ENCODE results near the gene CCNYL1. TPM values are rescaled to one million over a fixed set of nuclear protein-coding genes. Genes with fewer than 3 reads are reported as not detected.
"Not testable (repeated sequence)": the region's sequence is repeated elsewhere in the genome, so short reads cannot be mapped to it uniquely, and the experiment has no call there.

The CCNYL1 gene
- total and polyA plus RNA-seq, 9 donors = 5.6 to 17.1 (median 10.6) TPM

DNA sequence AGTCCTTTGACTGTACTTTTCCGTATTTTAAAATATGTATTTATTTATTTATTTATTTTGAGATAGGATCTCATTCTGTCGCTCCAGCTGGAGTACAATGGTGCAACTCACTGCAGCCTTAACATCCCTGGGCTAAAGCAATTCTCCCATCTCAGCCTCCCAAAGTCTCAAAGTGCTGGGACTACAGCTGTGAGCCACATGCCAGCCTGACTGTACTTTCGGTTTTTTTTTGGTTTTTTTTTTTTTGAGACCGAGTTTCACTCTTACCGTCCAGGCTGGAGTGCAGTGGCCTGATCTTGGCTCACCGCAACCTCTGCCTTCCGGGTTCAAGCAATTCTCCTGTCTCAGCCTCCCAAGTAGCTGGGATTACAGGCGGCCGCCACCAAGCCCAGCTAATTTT, 28.9 kb upstream of the CCNYL1 start:
- Histone ChIP-seq H3K36me3 (ENCODE audit: control insufficient read depth, insufficient read depth, low read length) (no peaks in the 10 kb centered on the region), H3K27me3 (ENCODE audit: control insufficient read depth, insufficient read depth, low read length) (peaks cover 2% of the 10 kb centered on the region), H3K9me3 (replicated peaks; ENCODE audit: control insufficient read depth, low read depth, low read length) (no peaks in the 10 kb centered on the region), H3K4me1 (ENCODE audit: control insufficient read depth, insufficient read depth, low read length) (no peaks in the 10 kb centered on the region), H3K4me3 (ENCODE audit: low read length) (no peak overlapping the region), H3K27ac (ENCODE audit: low read length) (no peak overlapping the region)
- DNase-seq = no peak
- WGBS (ENCODE audit: insufficient coverage) = 90% methylated on average over 8 of the region's 9 CpGs

DNA sequence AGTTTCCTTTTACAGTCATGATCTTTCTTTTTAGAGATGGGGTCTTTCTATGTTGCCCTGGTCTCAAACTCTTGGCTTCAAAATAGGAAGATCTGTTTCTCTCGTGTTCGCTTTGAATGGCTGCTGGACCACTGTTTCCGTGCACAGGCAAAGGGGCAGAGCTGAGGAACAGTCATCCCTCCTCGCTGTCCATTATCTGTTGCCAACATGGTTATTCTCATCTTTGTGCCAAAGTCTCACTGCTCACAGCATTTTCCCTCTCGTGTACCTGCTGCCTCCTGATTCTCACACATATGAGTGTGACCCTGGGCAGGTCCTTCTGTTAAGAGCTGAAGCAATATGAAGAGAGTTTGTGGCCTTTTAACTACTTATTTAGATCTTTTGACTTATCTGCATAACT, 28.0 kb upstream of the CCNYL1 start:
- 90% methylated on average over 4 of the region's 5 CpGs for WGBS (ENCODE audit: insufficient coverage)

DNA sequence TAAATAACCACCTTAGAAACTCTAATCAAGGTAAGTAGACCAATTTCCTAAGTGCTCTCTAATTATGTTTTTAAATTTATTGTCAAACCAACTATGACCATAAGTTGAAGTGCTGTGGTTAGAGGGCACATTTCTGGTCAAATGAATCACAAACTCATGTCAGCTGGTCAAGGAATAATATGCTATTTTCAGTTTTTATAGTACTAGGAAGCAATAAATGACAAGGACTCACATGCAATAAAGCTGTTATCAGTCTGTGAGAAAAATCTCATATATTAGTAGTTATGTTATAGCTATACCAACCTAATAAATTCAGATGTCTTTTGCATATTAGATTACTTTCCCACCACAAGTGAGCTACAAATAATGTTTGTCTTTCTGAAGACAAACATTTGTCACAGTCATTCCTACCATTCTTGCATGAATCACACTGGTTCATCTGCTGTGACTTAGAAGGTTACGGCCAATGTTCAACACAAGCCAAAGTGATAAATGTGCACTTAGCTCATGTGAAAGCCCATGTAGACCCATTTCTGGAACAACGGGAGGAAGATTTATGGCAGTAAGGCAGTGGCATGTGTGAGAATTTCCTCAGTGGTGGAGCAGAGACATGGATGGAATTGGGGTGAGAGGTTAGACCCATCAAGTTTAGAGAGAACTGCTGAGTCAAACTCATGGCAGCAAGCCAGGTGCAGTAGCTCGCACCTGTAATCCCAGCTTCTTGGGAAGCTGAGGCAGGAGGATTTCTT, 27.4 kb upstream of the CCNYL1 start:
- Histone ChIP-seq H3K4me1 (ENCODE audit: control insufficient read depth, insufficient read depth, low read length) (no peaks in the 10 kb centered on the region), H3K27me3 (ENCODE audit: control insufficient read depth, insufficient read depth, low read length) (peaks cover 2% of the 10 kb centered on the region), H3K36me3 (ENCODE audit: control insufficient read depth, insufficient read depth, low read length) (no peaks in the 10 kb centered on the region), H3K9me3 (replicated peaks; ENCODE audit: control insufficient read depth, low read depth, low read length) (no peaks in the 10 kb centered on the region), H3K27ac (ENCODE audit: low read length) (no peak overlapping the region), H3K4me3 (ENCODE audit: low read length) (no peak overlapping the region)
- 49% methylated on average over 2 of the region's 3 CpGs for WGBS (ENCODE audit: insufficient coverage)
- DNase-seq = no peak

More for the DNA sequence above, 28.0 kb upstream of the CCNYL1 start:
- H3K27ac ChIP-seq (ENCODE audit: low read length) = no peak overlapping the region
- no peaks in the 10 kb centered on the region for H3K4me1 ChIP-seq (ENCODE audit: control insufficient read depth, insufficient read depth, low read length)
- H3K4me3 ChIP-seq (ENCODE audit: low read length) = no peak overlapping the region
- no peaks in the 10 kb centered on the region for H3K36me3 ChIP-seq (ENCODE audit: control insufficient read depth, insufficient read depth, low read length)
- H3K27me3 ChIP-seq (ENCODE audit: control insufficient read depth, insufficient read depth, low read length) = peaks cover 2% of the 10 kb centered on the region
- H3K9me3 ChIP-seq (replicated peaks; ENCODE audit: control insufficient read depth, low read depth, low read length) = no peaks in the 10 kb centered on the region
- no peak for DNase-seq

DNA sequence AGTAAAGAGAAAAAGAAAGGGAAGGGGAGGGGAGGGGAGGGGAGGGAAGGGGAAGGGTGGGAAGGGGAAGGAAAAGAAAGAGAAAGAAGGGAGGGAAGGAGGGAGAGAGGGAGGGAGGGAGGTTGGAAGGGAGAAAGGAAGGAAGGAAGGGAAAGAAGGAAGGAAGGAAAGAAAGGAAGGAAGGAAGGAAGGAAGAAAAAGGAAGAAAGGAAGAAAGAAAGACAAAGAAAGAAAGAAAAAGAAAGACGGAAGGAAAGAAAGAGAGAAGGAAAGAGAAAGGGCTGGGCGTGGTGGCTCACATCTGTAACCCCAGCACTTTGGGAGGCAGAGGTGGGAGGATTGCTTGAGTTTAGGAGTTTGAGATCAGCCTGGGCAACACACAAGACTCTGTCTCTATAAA, 24.6 kb upstream of the CCNYL1 start:
- no peaks in the 10 kb centered on the region for H3K9me3 ChIP-seq (replicated peaks; ENCODE audit: control insufficient read depth, low read depth, low read length)
- H3K4me3 ChIP-seq (ENCODE audit: low read length) = no peak overlapping the region
- no peaks in the 10 kb centered on the region for H3K4me1 ChIP-seq (ENCODE audit: control insufficient read depth, insufficient read depth, low read length)
- DNase-seq = no peak
- 79% methylated on average over 2 of the region's 2 CpGs for WGBS (ENCODE audit: insufficient coverage)
- H3K27me3 ChIP-seq (ENCODE audit: control insufficient read depth, insufficient read depth, low read length) = peaks cover 2% of the 10 kb centered on the region
- no peaks in the 10 kb centered on the region for H3K36me3 ChIP-seq (ENCODE audit: control insufficient read depth, insufficient read depth, low read length)
- no peak overlapping the region for H3K27ac ChIP-seq (ENCODE audit: low read length)

DNA sequence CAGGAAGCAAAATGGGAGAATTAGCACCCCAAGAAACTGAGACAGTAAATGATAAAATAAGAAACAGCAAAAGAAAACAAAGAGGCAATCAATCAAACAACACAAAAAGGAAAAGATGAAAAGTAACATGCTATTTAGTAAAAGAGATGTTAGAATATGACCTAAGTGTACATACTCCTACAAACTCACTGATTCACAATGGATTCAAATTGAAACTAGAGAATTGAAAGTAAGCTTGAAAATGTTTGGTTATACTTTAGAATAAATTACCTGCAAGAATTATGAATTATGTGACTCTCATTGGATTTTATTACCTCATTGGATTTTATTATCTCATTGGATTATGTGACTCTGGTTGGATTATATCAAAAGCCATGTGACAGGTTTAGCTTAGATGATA, 22.8 kb upstream of the CCNYL1 start:
- Histone ChIP-seq H3K4me1 (ENCODE audit: control insufficient read depth, insufficient read depth, low read length) (no peaks in the 10 kb centered on the region), H3K36me3 (ENCODE audit: control insufficient read depth, insufficient read depth, low read length) (no peaks in the 10 kb centered on the region), H3K27ac (ENCODE audit: low read length) (no peak overlapping the region), H3K27me3 (ENCODE audit: control insufficient read depth, insufficient read depth, low read length) (no peaks in the 10 kb centered on the region), H3K4me3 (ENCODE audit: low read length) (no peak overlapping the region), H3K9me3 (replicated peaks; ENCODE audit: control insufficient read depth, low read depth, low read length) (no peaks in the 10 kb centered on the region)
- DNase-seq = no peak

DNA sequence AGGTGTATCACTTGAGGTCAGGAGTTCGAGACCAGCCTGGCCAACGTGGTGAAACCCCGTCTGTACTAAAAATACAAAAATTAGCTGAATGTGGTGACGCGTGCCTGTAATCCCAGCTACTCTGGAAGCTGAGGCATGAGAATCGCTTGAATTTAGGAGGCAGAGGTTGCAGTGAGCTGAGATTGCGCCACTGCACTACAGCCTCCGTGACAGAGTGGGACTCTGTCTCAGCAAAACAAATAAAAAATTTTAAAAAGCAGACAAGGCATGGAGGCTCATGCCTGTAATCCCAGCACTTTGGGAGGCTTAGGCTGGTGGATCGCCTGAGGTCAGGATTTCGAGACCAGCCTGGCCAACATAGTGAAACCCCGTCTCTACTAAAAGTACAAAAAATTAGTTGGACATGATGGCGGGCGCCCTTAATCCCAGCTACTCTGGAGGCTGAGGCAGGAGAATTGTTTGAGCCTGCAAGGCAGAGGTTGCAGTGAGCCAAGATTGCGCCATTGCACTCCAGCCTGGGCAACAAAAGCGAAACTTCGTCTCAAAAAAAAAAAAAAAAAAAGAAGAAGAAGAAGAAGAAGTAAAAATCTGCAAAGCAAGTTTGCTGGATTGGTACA, 20.5 kb upstream of the CCNYL1 start:
- H3K4me3 ChIP-seq (ENCODE audit: low read length); H3K36me3 ChIP-seq (ENCODE audit: control insufficient read depth, insufficient read depth, low read length); H3K4me1 ChIP-seq (ENCODE audit: control insufficient read depth, insufficient read depth, low read length); H3K27me3 ChIP-seq (ENCODE audit: control insufficient read depth, insufficient read depth, low read length); H3K27ac ChIP-seq (ENCODE audit: low read length); DNase-seq; H3K9me3 ChIP-seq (replicated peaks; ENCODE audit: control insufficient read depth, low read depth, low read length): not testable (repeated sequence)
- 85% methylated on average over 12 of the region's 16 CpGs for WGBS (ENCODE audit: insufficient coverage)

DNA sequence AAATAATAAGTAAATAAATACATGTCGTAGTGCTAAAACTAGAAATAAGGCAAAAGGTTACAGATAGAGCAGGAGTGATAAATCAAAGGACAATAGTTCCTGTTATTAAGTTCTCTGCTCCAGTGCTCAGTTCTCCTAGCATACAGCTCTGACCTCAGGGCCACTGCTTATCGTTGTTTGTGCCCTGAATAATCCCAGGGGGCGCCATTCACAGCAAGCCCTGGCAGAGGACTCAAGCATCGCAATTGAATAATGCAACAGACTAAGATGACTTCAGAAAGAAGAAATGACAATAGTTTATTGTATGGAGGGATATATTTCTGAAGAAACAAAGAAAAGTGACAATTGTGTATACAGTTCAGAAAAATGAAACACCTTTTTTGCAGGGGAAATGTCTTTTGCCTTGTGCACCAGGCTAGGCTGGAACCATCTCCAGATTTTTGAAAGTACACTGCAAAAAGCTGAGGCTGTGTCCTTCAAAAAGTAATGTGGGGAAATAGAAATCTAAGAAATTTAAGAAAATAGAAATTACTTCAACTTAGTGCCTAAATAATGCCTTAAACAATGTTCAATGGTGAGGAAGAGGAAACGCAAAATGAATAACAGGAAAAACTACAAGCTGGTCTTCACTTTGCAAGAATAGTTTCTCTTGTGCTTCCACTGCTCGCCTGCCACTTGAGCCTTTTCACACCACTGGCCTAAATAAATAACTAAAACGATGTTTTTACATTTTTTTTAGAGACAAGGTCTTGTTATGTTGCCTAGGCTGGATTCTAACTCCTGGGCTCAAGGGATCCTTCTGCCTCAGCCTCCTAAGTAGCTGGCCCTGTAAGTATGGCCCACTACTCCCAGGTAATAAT, 19.0 kb upstream of the CCNYL1 start:
- peak; percentile 16 for DNase-seq
- H3K36me3 ChIP-seq (ENCODE audit: control insufficient read depth, insufficient read depth, low read length) = no peaks in the 10 kb centered on the region
- 25% methylated on average over 2 of the region's 7 CpGs for WGBS (ENCODE audit: insufficient coverage)
- H3K4me3 ChIP-seq (ENCODE audit: low read length) = no peak overlapping the region
- no peaks in the 10 kb centered on the region for H3K27me3 ChIP-seq (ENCODE audit: control insufficient read depth, insufficient read depth, low read length)
- no peaks in the 10 kb centered on the region for H3K9me3 ChIP-seq (replicated peaks; ENCODE audit: control insufficient read depth, low read depth, low read length)
- peak overlapping the region; percentile 13 for H3K27ac ChIP-seq (ENCODE audit: low read length)
- no peaks in the 10 kb centered on the region for H3K4me1 ChIP-seq (ENCODE audit: control insufficient read depth, insufficient read depth, low read length)

DNA sequence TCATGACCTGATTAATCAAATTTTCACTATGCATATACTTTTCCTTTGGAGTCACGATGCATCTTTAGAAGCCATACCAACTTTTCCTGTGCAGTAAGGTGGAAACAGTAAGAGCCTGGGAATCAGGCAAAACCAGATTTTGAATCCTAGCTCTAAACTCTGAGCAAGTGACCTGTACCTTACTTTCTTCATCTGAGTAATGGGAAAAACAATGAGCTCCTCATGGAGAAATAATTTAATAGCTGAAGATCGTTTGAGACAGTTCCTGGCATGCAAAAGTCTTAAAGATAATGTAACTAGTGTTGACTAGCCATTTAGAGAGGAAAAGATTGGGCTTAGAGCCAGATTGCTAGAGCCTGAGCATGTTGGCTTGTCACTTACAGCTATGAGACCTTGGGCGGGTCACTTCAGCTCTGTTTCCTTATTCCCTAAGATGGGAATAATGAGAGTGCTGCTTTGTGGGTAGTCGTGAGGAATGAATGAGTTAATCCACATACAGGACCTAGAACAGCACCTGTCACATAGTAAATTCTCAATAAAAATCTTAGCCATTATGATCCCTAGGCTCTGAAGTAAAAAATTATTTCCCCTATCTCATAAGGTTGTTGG, 17.7 kb upstream of the CCNYL1 start:
- Histone ChIP-seq H3K27me3 (ENCODE audit: control insufficient read depth, insufficient read depth, low read length) (no peaks in the 10 kb centered on the region), H3K9me3 (replicated peaks; ENCODE audit: control insufficient read depth, low read depth, low read length) (no peaks in the 10 kb centered on the region), H3K27ac (ENCODE audit: low read length) (no peak overlapping the region), H3K4me1 (ENCODE audit: control insufficient read depth, insufficient read depth, low read length) (no peaks in the 10 kb centered on the region), H3K36me3 (ENCODE audit: control insufficient read depth, insufficient read depth, low read length) (no peaks in the 10 kb centered on the region), H3K4me3 (ENCODE audit: low read length) (no peak overlapping the region)
- WGBS (ENCODE audit: insufficient coverage) = no CpG with 5 or more reads among the region's 4 CpGs
- DNase-seq = no peak

DNA sequence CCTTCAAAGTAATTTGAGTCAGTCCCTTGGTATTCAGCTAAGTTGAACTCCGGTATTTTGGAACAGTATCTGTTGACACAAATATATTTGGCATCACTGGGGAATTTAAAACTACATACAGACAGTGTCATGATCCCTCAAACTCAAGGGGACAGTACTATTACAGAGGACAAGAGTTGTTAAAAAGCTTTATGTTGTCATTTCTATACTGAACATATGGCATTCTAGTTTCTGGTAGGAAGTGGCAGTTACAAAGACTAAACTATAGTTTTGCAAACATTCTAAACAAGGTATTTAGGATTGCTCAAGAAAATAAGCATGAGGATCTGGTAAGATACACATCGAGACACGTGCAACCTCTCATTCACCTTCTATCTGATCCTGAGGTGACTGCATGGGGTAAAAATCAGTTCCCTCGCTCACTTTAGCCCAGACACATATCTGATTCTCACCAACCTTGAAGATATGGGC, 16.6 kb upstream of the CCNYL1 start:
- no peak overlapping the region for H3K27ac ChIP-seq (ENCODE audit: low read length)
- DNase-seq = no peak
- H3K4me3 ChIP-seq (ENCODE audit: low read length) = no peak overlapping the region
- no peaks in the 10 kb centered on the region for H3K4me1 ChIP-seq (ENCODE audit: control insufficient read depth, insufficient read depth, low read length)
- no CpG with 5 or more reads among the region's 4 CpGs for WGBS (ENCODE audit: insufficient coverage)
- no peaks in the 10 kb centered on the region for H3K36me3 ChIP-seq (ENCODE audit: control insufficient read depth, insufficient read depth, low read length)
- no peaks in the 10 kb centered on the region for H3K9me3 ChIP-seq (replicated peaks; ENCODE audit: control insufficient read depth, low read depth, low read length)
- H3K27me3 ChIP-seq (ENCODE audit: control insufficient read depth, insufficient read depth, low read length) = no peaks in the 10 kb centered on the region

DNA sequence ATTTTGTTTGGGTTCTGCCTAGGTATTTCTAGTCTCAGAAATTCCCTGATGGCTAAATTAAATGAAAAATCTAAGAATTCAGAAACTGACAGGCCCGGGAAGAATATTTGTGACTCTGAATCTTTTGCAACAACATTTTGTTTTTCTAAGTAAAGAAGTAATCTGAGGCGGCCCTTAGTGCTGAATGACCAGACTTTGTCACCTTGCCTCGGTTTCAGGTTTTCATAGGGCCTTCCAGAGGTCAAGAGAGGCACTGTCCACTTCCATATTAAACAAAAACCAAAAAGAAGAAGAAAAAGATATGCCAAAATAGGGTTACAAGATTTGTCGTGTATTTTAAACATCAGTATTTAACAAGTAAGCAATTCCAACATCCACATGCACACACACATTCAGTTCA, 16.1 kb upstream of the CCNYL1 start:
- no peaks in the 10 kb centered on the region for H3K36me3 ChIP-seq (ENCODE audit: control insufficient read depth, insufficient read depth, low read length)
- DNase-seq = no peak
- no peak overlapping the region for H3K4me3 ChIP-seq (ENCODE audit: low read length)
- 80% methylated on average over 1 of the region's 4 CpGs for WGBS (ENCODE audit: insufficient coverage)
- no peaks in the 10 kb centered on the region for H3K27me3 ChIP-seq (ENCODE audit: control insufficient read depth, insufficient read depth, low read length)
- no peaks in the 10 kb centered on the region for H3K4me1 ChIP-seq (ENCODE audit: control insufficient read depth, insufficient read depth, low read length)
- no peak overlapping the region for H3K27ac ChIP-seq (ENCODE audit: low read length)
- H3K9me3 ChIP-seq (replicated peaks; ENCODE audit: control insufficient read depth, low read depth, low read length) = no peaks in the 10 kb centered on the region

Measured in muscle of leg (tissue), 11 donors.